ENCODE measurements around the gene ARMCX6. TPM values are rescaled to one million over a fixed set of nuclear protein-coding genes. Genes with fewer than 3 reads are reported as not detected.

Gene ARMCX6
- total RNA-seq, result 27.0 and 42.2 TPM in 2 replicates

DNA sequence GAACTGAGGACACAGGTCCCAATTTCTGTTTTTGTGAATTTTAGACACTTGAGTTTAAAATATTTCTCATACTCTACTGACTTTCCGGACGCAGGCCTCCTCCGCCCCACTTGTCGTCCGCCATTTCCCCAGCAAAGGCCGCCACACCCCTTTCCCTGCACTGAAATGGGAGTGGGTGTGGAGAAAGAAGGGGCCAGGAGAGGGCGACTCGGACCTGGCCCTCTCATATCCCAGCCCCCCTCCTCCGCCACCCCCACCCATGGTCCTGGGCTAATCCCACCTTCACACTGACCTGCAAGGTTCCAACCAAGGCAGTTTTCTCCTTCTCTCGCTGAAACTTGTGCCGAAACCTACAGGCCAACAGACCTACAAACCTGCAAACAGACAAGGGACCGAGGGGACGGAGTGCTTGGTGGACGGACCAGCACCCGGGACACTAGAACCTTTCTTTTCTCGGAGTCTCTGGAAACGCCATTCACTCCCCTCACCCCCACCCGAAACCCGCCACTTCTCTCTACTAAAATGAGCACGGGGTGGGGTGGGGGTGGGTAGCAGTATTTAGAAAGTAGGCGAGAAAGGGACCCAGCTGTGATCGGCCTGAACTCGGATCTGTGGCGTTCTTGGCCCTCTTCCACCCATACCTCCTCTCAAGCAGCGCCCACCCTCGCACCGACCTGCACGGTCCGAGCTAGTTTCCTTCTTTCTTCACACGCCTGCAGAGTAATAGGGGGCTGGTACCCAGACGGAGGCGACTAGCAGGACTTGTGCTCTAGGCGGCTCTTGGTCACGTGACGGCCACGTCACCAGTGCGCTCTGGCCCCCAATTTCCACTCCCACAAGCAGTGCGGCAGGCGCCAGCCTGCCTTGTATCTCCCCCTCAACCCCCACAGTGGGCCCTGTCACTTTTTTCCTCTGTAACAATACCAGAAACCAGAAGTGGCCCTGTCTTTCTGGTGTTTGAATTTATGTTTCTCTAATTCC, at the start of gene ARMCX6:
Gene ARMCX6 (minus strand): TSS at position 790 of the 981 bp plus-strand sequence. CDS start 1,380 bp downstream, outside the sequence.

DNA sequence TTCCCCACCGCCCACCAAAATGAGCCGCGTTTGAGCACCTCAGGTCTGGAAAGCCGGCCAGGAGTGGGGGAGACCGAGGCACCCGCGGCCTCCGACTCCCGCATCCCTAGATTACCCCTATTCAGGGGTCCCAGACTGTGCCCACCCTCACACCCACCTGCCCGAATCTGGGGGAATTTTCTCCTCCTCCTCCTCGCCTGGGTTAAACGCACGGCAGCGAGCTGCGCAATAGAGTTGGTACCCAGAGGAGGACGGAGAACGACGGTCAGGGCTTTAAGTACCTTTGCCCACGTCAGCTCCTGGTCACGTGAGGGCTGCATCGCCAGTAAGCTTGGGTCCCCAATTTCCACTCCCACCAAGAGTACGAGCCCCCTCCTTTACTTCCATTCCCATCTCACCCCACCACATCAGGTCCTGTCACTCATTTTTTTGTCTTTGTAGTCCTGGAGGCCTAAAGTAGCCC, 41.8 kb upstream of the ARMCX6 start, which contains the start of gene ARMCX2:
Gene ARMCX2 (minus strand): TSS at position 250 of the 463 bp plus-strand sequence. CDS start 2,262 bp downstream, outside the sequence.

Other genes starting within 250 kb of the ARMCX6 start
- gene BTK, start 231.8 kb downstream of the ARMCX6 start, total RNA-seq, result not detected in 2 replicates
- gene RPL36A, start 227.0 kb downstream of the ARMCX6 start, total RNA-seq, result 499 and 727 TPM in 2 replicates
- gene GLA, start 210.1 kb downstream of the ARMCX6 start, total RNA-seq, result 21.2 and 22.3 TPM in 2 replicates
- 69.1 and 103 TPM in 2 replicates for gene HNRNPH2, start 209.8 kb downstream of the ARMCX6 start, total RNA-seq
- gene ARMCX4, start 132.5 kb downstream of the ARMCX6 start, total RNA-seq, result 2.6 and 9.9 TPM in 2 replicates
- 27.8 and 37.9 TPM in 2 replicates for gene ARMCX1, start 67.5 kb downstream of the ARMCX6 start, total RNA-seq
- gene ARMCX3, start 5.2 kb upstream of the ARMCX6 start, total RNA-seq, result 31.6 and 82.6 TPM in 2 replicates
- 12.1 and 66.4 TPM in 2 replicates for gene ARMCX2, start 41.9 kb upstream of the ARMCX6 start, total RNA-seq